Nephron (organoid): ENCODE results near the gene GNG14.

ENCODE experiments used
- H3K27ac Mint-ChIP-seq, 3 experiments: 2 replicates each; pipeline ENCODE4 v1.8.0; 2020; ENCODE audit warnings: mixed read lengths in 3 of 3, mild to moderate bottlenecking in 2 of 3, moderate library complexity in 1 of 3
- H3K27me3 Mint-ChIP-seq: 2 replicates; pipeline ENCODE4 v1.8.0; 2021; ENCODE audit warnings: low read depth, mild to moderate bottlenecking, moderate library complexity, mixed read lengths
- H3K36me3 Mint-ChIP-seq: 2 replicates; pipeline ENCODE4 v1.8.0; 2020; ENCODE audit warnings: low read depth, mixed read lengths
- H3K4me1 Mint-ChIP-seq: 2 replicates; pipeline ENCODE4 v1.8.0; 2020; ENCODE audit warnings: mixed read lengths
- H3K4me3 Mint-ChIP-seq, 3 experiments: 2 replicates each; pipeline ENCODE4 v1.8.0; 2020; ENCODE audit warnings: mild to moderate bottlenecking in 3 of 3, mixed read lengths in 3 of 3, moderate library complexity in 2 of 3
- H3K9me3 Mint-ChIP-seq: 2 replicates; pipeline ENCODE4 v1.8.0; 2020; ENCODE audit warnings: mixed read lengths
- CTCF ChIP-seq, 3 experiments: fragments of 200-600 bp; sonication (generic); IDR thresholded peaks; one replicate each; pipeline ENCODE4 v1.5.0; 2021; ENCODE audit warnings: antibody characterized with exemption in 3 of 3; ENCODE audit not compliant: unreplicated experiment in 3 of 3

The GNG14 gene

GRCh38 chr19:12646551-12646950 is 41.2 kb upstream of the GNG14 start:
- Mint-ChIP-seq H3K4me1 (no peaks in the 10 kb centered on the region), H3K27ac (no peak overlapping the region), H3K4me3 (no peak overlapping the region), H3K27me3 (no peaks in the 10 kb centered on the region), H3K36me3 (peaks cover 13% of the 10 kb centered on the region), H3K9me3 (no peaks in the 10 kb centered on the region)
- TF ChIP-seq CTCF (IDR thresholded peaks at IDR 0.05; ENCODE audit: unreplicated experiment in 3 of 3) = no peak

GRCh38 chr19:12647047-12647446 is 40.8 kb upstream of the GNG14 start:
- H3K9me3 Mint-ChIP-seq = no peaks in the 10 kb centered on the region
- TF ChIP-seq CTCF (IDR thresholded peaks at IDR 0.05; ENCODE audit: unreplicated experiment in 3 of 3) = no peak
- no peak overlapping the region for H3K4me3 Mint-ChIP-seq
- no peaks in the 10 kb centered on the region for H3K27me3 Mint-ChIP-seq
- H3K4me1 Mint-ChIP-seq = no peaks in the 10 kb centered on the region
- peaks cover 17% of the 10 kb centered on the region for H3K36me3 Mint-ChIP-seq
- H3K27ac Mint-ChIP-seq = no peak overlapping the region

- Mint-ChIP-seq H3K27ac (no peak overlapping the region), H3K4me1 (no peaks in the 10 kb centered on the region), H3K36me3 (peaks cover 20% of the 10 kb centered on the region), H3K4me3 (no peak overlapping the region), H3K9me3 (no peaks in the 10 kb centered on the region), H3K27me3 (no peaks in the 10 kb centered on the region)
- TF ChIP-seq CTCF (IDR thresholded peaks at IDR 0.05; ENCODE audit: unreplicated experiment in 3 of 3) = no peak
Measured at GRCh38 chr19:12647490-12648071, 40.2 kb upstream of the GNG14 start.

GRCh38 chr19:12648088-12648487 is 39.7 kb upstream of the GNG14 start:
- peaks cover 20% of the 10 kb centered on the region for H3K36me3 Mint-ChIP-seq
- H3K9me3 Mint-ChIP-seq = no peaks in the 10 kb centered on the region
- H3K27ac Mint-ChIP-seq = no peak overlapping the region
- TF ChIP-seq CTCF (IDR thresholded peaks at IDR 0.05; ENCODE audit: unreplicated experiment in 3 of 3) = no peak
- H3K4me1 Mint-ChIP-seq = no peaks in the 10 kb centered on the region
- no peaks in the 10 kb centered on the region for H3K27me3 Mint-ChIP-seq
- H3K4me3 Mint-ChIP-seq = no peak overlapping the region

- no peaks in the 10 kb centered on the region for H3K27me3 Mint-ChIP-seq
- H3K4me1 Mint-ChIP-seq = no peaks in the 10 kb centered on the region
- peaks cover 20% of the 10 kb centered on the region for H3K36me3 Mint-ChIP-seq
- no peak overlapping the region for H3K4me3 Mint-ChIP-seq
- no peak overlapping the region for H3K27ac Mint-ChIP-seq
- TF ChIP-seq CTCF (IDR thresholded peaks at IDR 0.05; ENCODE audit: unreplicated experiment in 3 of 3) = no peak
- no peaks in the 10 kb centered on the region for H3K9me3 Mint-ChIP-seq
Measured at GRCh38 chr19:12649941-12650340, 37.9 kb upstream of the GNG14 start.

GRCh38 chr19:12652219-12652618 is 35.6 kb upstream of the GNG14 start:
- no peaks in the 10 kb centered on the region for H3K9me3 Mint-ChIP-seq

More at GRCh38 chr19:12652219-12652618, 35.6 kb upstream of the GNG14 start:
- TF ChIP-seq CTCF (IDR thresholded peaks at IDR 0.05; ENCODE audit: unreplicated experiment in 3 of 3) = no peak
- peaks cover 34% of the 10 kb centered on the region for H3K36me3 Mint-ChIP-seq
- no peak overlapping the region for H3K4me3 Mint-ChIP-seq
- H3K27me3 Mint-ChIP-seq = no peaks in the 10 kb centered on the region
- no peak overlapping the region for H3K27ac Mint-ChIP-seq
- H3K4me1 Mint-ChIP-seq = no peaks in the 10 kb centered on the region
